Activated naive CD8-positive, alpha-beta T cell treated with anti-CD3 and anti-CD28 coated beads for 36 hours (primary cell): Measurements from ENCODE around the gene MATN1. TPM values are rescaled to one million over a fixed set of nuclear protein-coding genes. Genes with fewer than 3 reads are reported as not detected.
A peak's percentile ranks its signal among the peaks of the same experiment; 100 is the strongest.

Experiments
- DNase-seq: peaks from one replicate; pipeline ENCODE4 v3.0.0; 2021
- H3K27ac Mint-ChIP-seq: one replicate; pipeline ENCODE4 v1.8.0; 2022; ENCODE audit warnings: mild to moderate bottlenecking, moderate library complexity, mixed read lengths
- H3K27me3 Mint-ChIP-seq: one replicate; pipeline ENCODE4 v1.8.0; 2022; ENCODE audit warnings: mild to moderate bottlenecking, mixed read lengths
- H3K36me3 Mint-ChIP-seq: one replicate; pipeline ENCODE4 v1.8.0; 2021; ENCODE audit warnings: mild to moderate bottlenecking, mixed read lengths
- H3K4me1 Mint-ChIP-seq: one replicate; pipeline ENCODE4 v1.8.0; 2021; ENCODE audit warnings: mixed read lengths
- H3K4me3 Mint-ChIP-seq: one replicate; pipeline ENCODE4 v1.8.0; 2022; ENCODE audit warnings: mild to moderate bottlenecking, moderate library complexity, mixed read lengths
- H3K9me3 Mint-ChIP-seq: one replicate; pipeline ENCODE4 v1.8.0; 2022; ENCODE audit warnings: mixed read lengths
- total RNA-seq, 2 experiments: library from RNA; stranded (reverse); gene quantifications; one replicate each; pipeline ENCODE4 v1.2.3, GENCODE V29; 2021

The MATN1 gene
- total RNA-seq, 2 experiments from 2014 or later, result 1.1 to 1.5 TPM

DNA sequence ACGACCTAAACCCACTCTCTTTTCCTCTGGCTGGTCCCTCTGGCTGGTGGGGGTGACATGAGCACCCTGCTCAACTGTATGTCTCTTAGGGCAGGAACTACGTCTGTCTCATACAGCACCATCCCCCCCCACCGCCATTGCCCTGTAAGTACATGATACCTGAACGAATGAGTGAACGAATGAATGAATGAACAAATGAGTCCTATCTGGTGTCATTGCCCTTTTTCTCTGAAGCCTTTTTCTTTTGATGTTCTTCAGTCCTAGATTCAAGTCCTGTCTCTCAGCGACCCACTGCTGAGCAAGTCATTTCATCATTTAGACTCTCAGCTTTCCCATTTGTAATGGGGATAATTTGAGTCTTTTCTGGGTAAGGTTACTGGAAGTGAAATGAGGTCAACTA is 10.8 kb downstream of the MATN1 start:
- no peak overlapping the region for H3K4me3 Mint-ChIP-seq

GRCh38 chr1:30710407-30710806 is 13.0 kb downstream of the MATN1 start:
- peaks cover 3% of the 10 kb centered on the region for H3K27me3 Mint-ChIP-seq
- peaks cover 8% of the 10 kb centered on the region for H3K36me3 Mint-ChIP-seq
- no peaks in the 10 kb centered on the region for H3K4me1 Mint-ChIP-seq
- no peak overlapping the region for H3K4me3 Mint-ChIP-seq
- H3K9me3 Mint-ChIP-seq, result peaks cover 4% of the 10 kb centered on the region
- no peak overlapping the region for H3K27ac Mint-ChIP-seq
- DNase-seq, result no peak

More for the DNA sequence above, 10.8 kb downstream of the MATN1 start:
- Mint-ChIP-seq H3K4me1 (peaks cover 7% of the 10 kb centered on the region), H3K36me3 (peaks cover 23% of the 10 kb centered on the region), H3K27me3 (no peaks in the 10 kb centered on the region), H3K27ac (no peak overlapping the region), H3K9me3 (peaks cover 8% of the 10 kb centered on the region)
- no peak for DNase-seq

DNA sequence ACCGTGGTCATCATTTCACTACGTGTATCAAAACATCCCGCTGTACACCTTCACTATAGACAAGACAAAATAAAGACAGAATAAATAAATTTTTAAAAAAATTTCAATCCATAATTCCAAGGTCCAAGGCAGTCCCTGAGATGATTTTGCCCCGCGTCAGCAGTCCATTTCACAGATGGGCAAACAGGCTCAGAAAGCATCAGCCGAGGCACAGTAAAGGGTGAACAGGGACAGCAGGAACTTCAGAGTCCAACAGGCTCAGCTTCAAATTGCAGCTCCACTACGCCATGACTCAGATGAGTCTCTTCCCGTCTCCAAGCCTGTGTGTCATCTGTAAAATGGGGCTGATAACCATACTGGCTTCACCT is 15.0 kb downstream of the MATN1 start:
- Mint-ChIP-seq H3K9me3 (no peaks in the 10 kb centered on the region), H3K36me3 (no peaks in the 10 kb centered on the region), H3K27ac (no peak overlapping the region), H3K4me1 (no peaks in the 10 kb centered on the region), H3K27me3 (peaks cover 3% of the 10 kb centered on the region), H3K4me3 (no peak overlapping the region)
- no peak for DNase-seq

DNA sequence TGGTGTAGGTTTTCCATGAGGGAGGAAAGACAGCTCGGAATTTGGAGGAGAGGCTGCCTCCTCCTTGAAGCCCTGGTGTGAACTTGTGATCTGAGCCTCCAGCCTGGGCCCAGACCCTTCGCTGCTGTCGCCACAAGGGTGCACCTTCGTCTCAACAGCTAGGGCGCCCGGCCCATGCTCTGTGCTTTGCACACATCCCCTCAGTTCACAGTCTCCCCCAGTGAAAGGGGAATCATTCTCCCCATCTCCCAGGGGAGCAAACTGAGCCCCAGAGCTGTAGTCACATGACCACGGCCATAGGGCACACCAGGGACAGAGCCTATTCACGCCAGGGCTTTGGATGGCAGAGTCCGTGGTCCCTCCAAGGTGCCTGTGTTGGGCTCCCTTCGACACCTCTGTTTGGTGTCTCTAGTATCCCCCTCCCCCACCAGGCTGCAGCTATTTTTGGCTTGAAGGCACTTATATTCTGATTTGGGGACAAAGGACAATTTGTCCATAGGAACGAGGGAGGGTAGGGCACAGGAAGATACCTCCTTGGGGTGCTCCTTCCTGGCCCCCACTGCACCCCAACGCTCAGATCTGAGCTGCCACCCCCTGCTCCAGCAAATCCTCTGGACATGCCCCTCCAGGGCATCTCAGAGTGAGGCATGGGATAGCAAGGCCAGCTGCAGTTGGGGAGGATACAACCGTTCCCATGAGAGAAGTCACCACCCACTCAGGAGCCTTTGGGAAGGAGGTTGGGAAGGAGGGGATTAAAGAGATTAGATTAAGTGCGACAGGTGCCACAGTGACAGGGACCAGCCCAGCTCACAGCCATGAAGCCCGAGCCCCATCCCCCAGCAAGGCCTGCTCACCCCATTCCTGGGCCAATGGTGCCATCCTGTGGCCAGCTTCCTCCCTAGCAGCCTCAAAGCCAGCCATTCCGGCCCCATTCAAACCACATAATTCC is 15.7 kb downstream of the MATN1 start:
- H3K9me3 Mint-ChIP-seq, result no peaks in the 10 kb centered on the region
- H3K4me1 Mint-ChIP-seq, result no peaks in the 10 kb centered on the region
- no peak overlapping the region for H3K4me3 Mint-ChIP-seq
- DNase-seq, result peak; percentile 63
- H3K27ac Mint-ChIP-seq, result no peak overlapping the region
- H3K27me3 Mint-ChIP-seq, result peaks cover 3% of the 10 kb centered on the region
- H3K36me3 Mint-ChIP-seq, result no peaks in the 10 kb centered on the region

- DNase-seq, result no peak
- Mint-ChIP-seq H3K4me3 (no peak overlapping the region), H3K27me3 (peaks cover 3% of the 10 kb centered on the region), H3K36me3 (no peaks in the 10 kb centered on the region), H3K27ac (no peak overlapping the region), H3K9me3 (no peaks in the 10 kb centered on the region), H3K4me1 (no peaks in the 10 kb centered on the region)
Observed at GRCh38 chr1:30706528-30706927, 16.9 kb downstream of the MATN1 start.

DNA sequence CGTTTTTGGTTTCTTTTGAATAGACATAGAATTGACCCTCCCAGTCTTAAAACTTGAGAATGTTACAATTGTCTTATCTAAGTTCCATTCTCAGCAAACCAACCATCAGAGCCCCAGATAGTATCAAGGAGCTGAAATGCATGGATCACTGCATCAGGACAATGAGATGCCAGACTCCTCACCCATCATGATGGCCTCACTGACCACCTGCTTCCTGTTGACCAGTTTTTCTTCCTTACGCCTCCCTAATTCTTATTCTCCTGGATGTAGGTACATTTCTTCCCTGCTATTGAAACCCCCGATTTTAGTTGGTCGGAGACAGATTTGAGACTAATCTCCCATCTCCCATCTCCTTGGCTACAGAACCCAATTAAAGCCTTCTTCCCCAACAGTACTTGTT is 17.7 kb downstream of the MATN1 start:
- Mint-ChIP-seq H3K9me3 (no peaks in the 10 kb centered on the region), H3K4me1 (no peaks in the 10 kb centered on the region), H3K27ac (no peak overlapping the region), H3K4me3 (no peak overlapping the region), H3K36me3 (no peaks in the 10 kb centered on the region), H3K27me3 (peaks cover 3% of the 10 kb centered on the region)
- no peak for DNase-seq

GRCh38 chr1:30704765-30705509 is 18.4 kb downstream of the MATN1 start:
- no peak overlapping the region for H3K4me3 Mint-ChIP-seq
- H3K27ac Mint-ChIP-seq, result no peak overlapping the region
- DNase-seq, result no peak
- H3K36me3 Mint-ChIP-seq, result no peaks in the 10 kb centered on the region
- H3K4me1 Mint-ChIP-seq, result no peaks in the 10 kb centered on the region
- peaks cover 3% of the 10 kb centered on the region for H3K27me3 Mint-ChIP-seq
- H3K9me3 Mint-ChIP-seq, result no peaks in the 10 kb centered on the region

GRCh38 chr1:30704271-30704670 is 19.1 kb downstream of the MATN1 start:
- no peaks in the 10 kb centered on the region for H3K36me3 Mint-ChIP-seq
- no peak overlapping the region for H3K27ac Mint-ChIP-seq
- peaks cover 3% of the 10 kb centered on the region for H3K27me3 Mint-ChIP-seq
- no peak for DNase-seq
- no peaks in the 10 kb centered on the region for H3K9me3 Mint-ChIP-seq
- no peak overlapping the region for H3K4me3 Mint-ChIP-seq
- no peaks in the 10 kb centered on the region for H3K4me1 Mint-ChIP-seq

DNA sequence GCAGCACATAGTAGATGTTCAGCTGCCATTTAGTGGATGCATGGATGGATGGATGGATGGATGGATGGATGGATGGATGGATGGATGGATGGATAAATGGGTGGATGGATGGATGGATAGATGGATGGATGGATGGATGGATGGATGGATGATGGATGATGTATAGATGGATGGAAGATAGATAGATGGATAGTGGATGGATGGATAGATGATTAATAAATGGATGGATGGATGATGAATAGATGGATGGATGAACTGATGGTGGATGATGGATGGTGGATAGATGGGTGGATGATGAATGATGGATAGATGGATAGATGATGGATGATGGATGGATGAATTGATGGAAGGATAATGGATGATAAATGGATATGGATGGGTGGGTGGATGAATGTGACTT is 20.6 kb downstream of the MATN1 start:
- Mint-ChIP-seq H3K4me3 (no peak overlapping the region), H3K9me3 (no peaks in the 10 kb centered on the region), H3K36me3 (no peaks in the 10 kb centered on the region), H3K27me3 (peaks cover 3% of the 10 kb centered on the region), H3K4me1 (no peaks in the 10 kb centered on the region), H3K27ac (no peak overlapping the region)
- DNase-seq, result no peak

DNA sequence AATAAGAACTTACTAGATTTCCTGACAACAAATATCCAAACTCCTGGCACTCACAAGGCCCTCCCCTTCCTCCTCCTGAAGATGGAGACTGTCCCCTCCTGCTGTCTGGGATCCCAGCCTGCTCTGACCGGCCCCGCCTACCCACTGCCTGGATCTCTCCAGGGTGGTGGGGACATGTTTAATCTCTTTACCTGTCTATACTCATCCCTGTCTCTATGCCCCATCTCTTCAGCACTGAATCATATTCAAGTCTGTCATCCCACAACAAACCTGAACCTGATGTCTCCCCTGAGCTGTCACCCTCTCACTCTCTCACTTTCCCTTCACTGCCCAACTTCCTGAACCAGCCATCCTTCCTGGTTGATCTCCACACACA is 22.1 kb downstream of the MATN1 start:
- H3K4me1 Mint-ChIP-seq, result no peaks in the 10 kb centered on the region
- no peak for DNase-seq
- no peaks in the 10 kb centered on the region for H3K36me3 Mint-ChIP-seq
- no peaks in the 10 kb centered on the region for H3K9me3 Mint-ChIP-seq
- H3K27ac Mint-ChIP-seq, result no peak overlapping the region
- no peaks in the 10 kb centered on the region for H3K27me3 Mint-ChIP-seq
- H3K4me3 Mint-ChIP-seq, result no peak overlapping the region

- Mint-ChIP-seq H3K4me1 (no peaks in the 10 kb centered on the region), H3K9me3 (no peaks in the 10 kb centered on the region), H3K4me3 (no peak overlapping the region), H3K27me3 (no peaks in the 10 kb centered on the region), H3K36me3 (no peaks in the 10 kb centered on the region), H3K27ac (no peak overlapping the region)
- no peak for DNase-seq
Observed at GRCh38 chr1:30700528-30701257, 22.7 kb downstream of the MATN1 start.

- no peaks in the 10 kb centered on the region for H3K27me3 Mint-ChIP-seq
- H3K9me3 Mint-ChIP-seq, result no peaks in the 10 kb centered on the region
- DNase-seq, result no peak
- H3K4me1 Mint-ChIP-seq, result no peaks in the 10 kb centered on the region
- H3K36me3 Mint-ChIP-seq, result no peaks in the 10 kb centered on the region
- H3K27ac Mint-ChIP-seq, result no peak overlapping the region
- H3K4me3 Mint-ChIP-seq, result no peak overlapping the region
Observed at GRCh38 chr1:30699762-30700161, 23.6 kb downstream of the MATN1 start.

DNA sequence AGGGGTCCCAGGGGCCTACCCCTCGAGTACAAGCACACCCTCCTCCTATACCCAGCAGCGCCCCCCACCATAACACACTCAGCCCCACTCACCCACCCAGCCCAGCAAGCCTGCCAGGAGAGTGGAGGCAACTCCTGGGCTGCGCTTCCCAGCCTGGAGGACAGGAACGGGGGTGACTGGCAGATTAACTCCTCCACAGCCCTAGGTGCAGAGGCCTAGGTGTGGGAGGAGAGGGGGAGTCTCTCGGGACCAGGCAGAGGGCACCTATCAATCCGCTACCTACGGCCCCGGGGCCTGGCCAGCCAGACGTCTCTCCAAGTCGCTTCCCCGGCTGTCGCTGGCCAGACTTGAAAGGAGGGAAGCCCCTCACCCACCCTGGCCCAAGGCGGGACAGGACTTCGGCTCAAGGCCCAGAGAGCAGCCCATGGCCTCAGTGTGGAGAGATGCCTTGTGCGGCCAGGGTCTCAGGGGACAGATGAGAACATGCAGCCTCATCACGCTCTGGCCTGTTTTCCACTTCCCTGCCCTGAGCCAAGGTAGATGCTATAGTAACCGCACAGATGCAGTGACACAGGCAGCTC is 24.9 kb downstream of the MATN1 start:
- Mint-ChIP-seq H3K4me1 (no peaks in the 10 kb centered on the region), H3K4me3 (no peak overlapping the region), H3K9me3 (no peaks in the 10 kb centered on the region), H3K36me3 (no peaks in the 10 kb centered on the region), H3K27ac (no peak overlapping the region), H3K27me3 (no peaks in the 10 kb centered on the region)
- DNase-seq, result no peak

DNA sequence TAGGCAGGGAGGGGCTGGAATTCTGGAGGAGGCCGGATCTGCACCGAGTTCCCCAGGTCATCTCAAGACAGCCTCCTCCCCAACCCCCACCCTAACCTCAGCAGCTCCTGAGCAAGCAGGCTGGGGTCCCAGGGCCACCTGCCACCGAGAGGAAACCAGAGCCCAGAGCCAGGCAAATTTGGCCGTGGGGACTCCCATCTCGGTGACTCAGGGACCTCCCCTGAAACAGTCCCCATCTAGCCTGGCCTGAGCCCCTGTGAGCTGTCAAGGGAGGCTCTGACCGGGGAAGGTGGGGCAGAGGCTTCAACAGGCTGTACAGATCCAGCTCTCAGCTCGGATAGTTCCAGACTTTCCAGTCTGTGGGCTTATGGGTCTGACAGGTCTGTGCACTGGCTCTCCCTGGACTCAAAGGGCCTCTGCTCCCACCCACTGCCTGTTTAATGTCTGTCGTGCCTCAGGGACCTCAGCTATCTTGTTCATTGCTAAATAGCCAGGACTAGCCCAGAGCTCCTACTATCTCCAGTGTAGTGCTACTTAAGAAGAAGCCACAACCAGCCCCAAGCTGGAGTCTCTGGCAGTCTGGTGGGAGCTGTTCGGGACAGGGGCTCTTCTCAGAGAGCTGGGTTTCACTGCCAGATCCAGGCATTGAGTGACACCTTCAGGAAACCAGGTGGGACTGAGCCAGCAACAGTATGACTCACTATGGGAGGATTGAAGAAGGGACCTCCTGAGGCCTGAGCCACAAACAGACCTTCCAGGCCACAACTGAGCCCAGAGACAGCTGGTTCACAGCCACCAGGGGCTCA is 25.6 kb downstream of the MATN1 start:
- Mint-ChIP-seq H3K36me3 (no peaks in the 10 kb centered on the region), H3K4me3 (no peak overlapping the region), H3K27me3 (no peaks in the 10 kb centered on the region), H3K9me3 (no peaks in the 10 kb centered on the region), H3K27ac (no peak overlapping the region), H3K4me1 (no peaks in the 10 kb centered on the region)
- DNase-seq, result no peak
